ENCODE measurements around the gene RAB5B. TPM values are rescaled to one million over a fixed set of nuclear protein-coding genes. Genes with fewer than 3 reads are reported as not detected.
A peak's percentile ranks its signal among the peaks of the same experiment; 100 is the strongest.

The RAB5B gene
- total RNA-seq, 1 donor from 2014 or later: 150 TPM

GRCh38 chr12:55937981-55938380 lies 35.9 kb upstream of the RAB5B start:
- no peak for ATAC-seq
- Histone ChIP-seq H3K4me3 (no peak overlapping the region), H3K27me3 (no peaks in the 10 kb centered on the region), H3K27ac (no peak overlapping the region), H3K36me3 (peaks cover 17% of the 10 kb centered on the region), H3K9me3 (no peaks in the 10 kb centered on the region), H3K4me1 (peaks cover 11% of the 10 kb centered on the region)
- no peak for TF ChIP-seq CTCF (IDR thresholded peaks at IDR 0.05)
- intact Hi-C loops (cut with DNase I): no loop called here
- DNase-seq: no peak

- Histone ChIP-seq H3K36me3 (peaks cover 23% of the 10 kb centered on the region), H3K9me3 (no peaks in the 10 kb centered on the region), H3K27ac (no peak overlapping the region), H3K4me3 (no peak overlapping the region), H3K27me3 (no peaks in the 10 kb centered on the region), H3K4me1 (peaks cover 3% of the 10 kb centered on the region)
- intact Hi-C loops (cut with DNase I): no loop called here
- TF ChIP-seq CTCF (IDR thresholded peaks at IDR 0.05): no peak
- DNase-seq (no peak), ATAC-seq (no peak)
Observed at GRCh38 chr12:55938826-55939501, 34.9 kb upstream of the RAB5B start.

DNA sequence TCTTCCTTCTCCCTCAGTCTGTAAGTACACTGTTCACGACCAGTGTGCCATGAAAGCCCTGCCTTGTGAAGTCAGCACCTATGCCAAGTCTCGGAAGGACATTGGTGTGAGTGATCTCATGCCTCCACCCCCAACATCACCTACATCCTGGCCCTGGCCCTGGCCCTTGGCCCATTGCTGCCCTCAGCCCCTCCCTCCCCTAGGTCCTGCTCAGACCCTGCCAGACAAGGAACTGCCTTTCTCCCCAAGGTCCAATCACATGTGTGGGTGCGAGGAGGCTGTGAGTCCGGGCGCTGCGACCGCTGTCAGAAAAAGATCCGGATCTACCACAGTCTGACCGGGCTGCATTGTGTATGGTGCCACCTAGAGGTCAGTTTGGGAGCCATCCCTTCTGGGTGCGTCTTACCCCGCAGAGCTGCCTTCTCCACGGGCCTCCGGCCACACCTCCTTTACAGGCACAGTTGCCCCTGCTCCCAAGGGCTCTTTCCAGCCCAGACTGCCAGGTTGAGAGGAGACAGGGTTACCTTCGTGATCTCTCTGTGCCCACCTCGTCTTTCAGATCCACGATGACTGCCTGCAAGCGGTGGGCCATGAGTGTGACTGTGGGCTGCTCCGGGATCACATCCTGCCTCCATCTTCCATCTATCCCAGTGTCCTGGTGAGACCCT lies 33.7 kb upstream of the RAB5B start:
- Histone ChIP-seq H3K27me3 (no peaks in the 10 kb centered on the region), H3K4me3 (no peak overlapping the region), H3K4me1 (peaks cover 3% of the 10 kb centered on the region), H3K27ac (no peak overlapping the region), H3K9me3 (no peaks in the 10 kb centered on the region), H3K36me3 (peaks cover 26% of the 10 kb centered on the region)
- intact Hi-C loops (cut with DNase I): no loop called here
- DNase-seq: peak; percentile 88
- ATAC-seq: peak; percentile 98
- TF ChIP-seq CTCF (IDR thresholded peaks at IDR 0.05): peak; percentile 94

DNA sequence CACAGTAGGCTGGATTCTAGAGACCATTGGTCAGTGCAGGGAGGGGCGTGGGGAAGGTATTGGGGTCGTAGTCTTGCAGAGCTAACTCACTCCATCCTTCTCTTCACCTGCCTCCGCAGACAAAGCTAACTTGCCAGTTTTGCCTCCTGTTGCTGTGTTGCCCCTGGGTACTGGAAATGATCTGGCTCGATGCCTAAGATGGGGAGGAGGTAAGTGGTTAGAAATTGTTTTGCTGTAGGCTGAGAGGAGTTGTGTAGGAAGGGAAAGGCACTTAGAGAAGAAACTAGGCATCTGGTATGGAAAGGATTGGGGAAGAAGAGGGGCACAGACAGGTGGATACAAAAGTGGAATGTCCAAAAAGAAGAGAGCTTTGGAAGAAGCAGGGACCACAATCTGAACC lies 31.8 kb upstream of the RAB5B start:
- ATAC-seq: no peak
- no peaks in the 10 kb centered on the region for H3K27me3 ChIP-seq
- intact Hi-C loops (cut with DNase I): no loop called here
- TF ChIP-seq CTCF (IDR thresholded peaks at IDR 0.05): no peak
- no peak overlapping the region for H3K27ac ChIP-seq
- peaks cover 36% of the 10 kb centered on the region for H3K36me3 ChIP-seq
- DNase-seq: no peak
- peaks cover 3% of the 10 kb centered on the region for H3K4me1 ChIP-seq
- H3K4me3 ChIP-seq: no peak overlapping the region
- H3K9me3 ChIP-seq: no peaks in the 10 kb centered on the region

- intact Hi-C loops (cut with DNase I): no loop called here
- TF ChIP-seq CTCF (IDR thresholded peaks at IDR 0.05): no peak
Observed at GRCh38 chr12:55942577-55943136, 31.2 kb upstream of the RAB5B start.

More at GRCh38 chr12:55942577-55943136, 31.2 kb upstream of the RAB5B start:
- Histone ChIP-seq H3K4me3 (no peak overlapping the region), H3K27me3 (no peaks in the 10 kb centered on the region), H3K9me3 (no peaks in the 10 kb centered on the region), H3K27ac (no peak overlapping the region), H3K4me1 (peaks cover 3% of the 10 kb centered on the region), H3K36me3 (peaks cover 32% of the 10 kb centered on the region)
- no peak for ATAC-seq
- DNase-seq: no peak

Data from upper lobe of right lung (tissue), 1 donor.